Mucosa of descending colon (tissue), 3 donors: ENCODE results near the gene ARHGEF16. TPM values are rescaled to one million over a fixed set of nuclear protein-coding genes. Genes with fewer than 3 reads are reported as not detected.

Experiments
- ATAC-seq: fragments of 200-7000 bp; cut with Tn5 transposase; one replicate; pipeline ENCODE4 v1.9.1; 2020; ENCODE audit warnings: mild to moderate bottlenecking, moderate library complexity
- DNase-seq, 3 donors: peaks; one replicate each; pipeline ENCODE4 v3.0.0-alpha.2; 2020
- H3K36me3 ChIP-seq: fragments of 200-600 bp; one replicate; pipeline ENCODE4 v1.8.0; 2021; ENCODE audit warnings: low read depth, mild to moderate bottlenecking
- H3K4me1 ChIP-seq: fragments of 200-600 bp; one replicate; pipeline ENCODE4 v1.8.0; 2021; ENCODE audit warnings: low read depth, mild to moderate bottlenecking
- H3K4me3 ChIP-seq: fragments of 200-600 bp; one replicate; pipeline ENCODE4 v1.8.0; 2021; ENCODE audit warnings: mild to moderate bottlenecking
- H3K9me3 ChIP-seq: fragments of 200-600 bp; one replicate; pipeline ENCODE4 v1.8.0; 2021; ENCODE audit warnings: mild to moderate bottlenecking
- CTCF ChIP-seq: fragments of 200-600 bp; IDR thresholded peaks from one replicate; pipeline ENCODE4 v1.8.0; 2022; ENCODE audit warnings: antibody characterized with exemption, mild to moderate bottlenecking
- intact Hi-C, 2 donors: fragments of 100-400 bp; cut with DNase I in 1 of 2; cut with micrococcal nuclease in 1 of 2; formaldehyde crosslinking; loops; one replicate each; pipeline versions ENCODE4 v1.11.0 to v1.11.1; 2022; cut with DNase I, micrococcal nuclease
- total RNA-seq, 3 donors: library from RNA; stranded (reverse); fragmentation: NEBNext Ultra II Directional in 2 of 3; extraction: Animal tissue kit (Norgen Biotek cat#: 25700) in 2 of 3; gene quantifications; one replicate each; pipeline versions ENCODE4 v1.2.1 to v1.2.4, GENCODE V29; 2021 to 2023
- donor health status: DM: no; HTN: no; CAD: no; lungs with moderate emphysema.
- donor health status: DM: no; HTN: no; CAD: no.
- donor health status: DM: no; HTN: yes; CAD: no.

The ARHGEF16 gene
- total RNA-seq, 3 donors from 2014 or later = 51.2 to 101 (median 90.2) TPM

GRCh38 chr1:3506041-3506440 is 51.6 kb downstream of the ARHGEF16 start:
- intact Hi-C loops = no loop called here
- no peak for ATAC-seq
- no peaks in the 10 kb centered on the region for H3K36me3 ChIP-seq
- H3K4me3 ChIP-seq = no peak overlapping the region
- no peaks in the 10 kb centered on the region for H3K4me1 ChIP-seq
- no peaks in the 10 kb centered on the region for H3K9me3 ChIP-seq
- no peak for TF ChIP-seq CTCF
- DNase-seq = no peak

GRCh38 chr1:3506943-3507342 is 52.5 kb downstream of the ARHGEF16 start:
- no peak for TF ChIP-seq CTCF
- no peaks in the 10 kb centered on the region for H3K9me3 ChIP-seq
- no peak for ATAC-seq
- H3K4me1 ChIP-seq = no peaks in the 10 kb centered on the region
- no peak for DNase-seq
- no peaks in the 10 kb centered on the region for H3K36me3 ChIP-seq
- H3K4me3 ChIP-seq = no peak overlapping the region
- intact Hi-C loops = no loop called here

GRCh38 chr1:3507636-3508275 is 53.3 kb downstream of the ARHGEF16 start:
- Histone ChIP-seq H3K4me3 (no peak overlapping the region), H3K9me3 (no peaks in the 10 kb centered on the region), H3K36me3 (no peaks in the 10 kb centered on the region), H3K4me1 (no peaks in the 10 kb centered on the region)
- DNase-seq = no peak
- intact Hi-C loops = no loop called here
- TF ChIP-seq CTCF = no peak
- ATAC-seq = no peak

GRCh38 chr1:3508757-3509415 is 54.4 kb downstream of the ARHGEF16 start:
- ATAC-seq = no peak
- H3K36me3 ChIP-seq = no peaks in the 10 kb centered on the region
- TF ChIP-seq CTCF = no peak
- H3K4me1 ChIP-seq = no peaks in the 10 kb centered on the region
- no peak for DNase-seq
- H3K4me3 ChIP-seq = no peak overlapping the region
- H3K9me3 ChIP-seq = no peaks in the 10 kb centered on the region
- intact Hi-C loops = no loop called here

- DNase-seq (no peak), ATAC-seq (no peak)
- Histone ChIP-seq H3K4me3 (no peak overlapping the region), H3K36me3 (no peaks in the 10 kb centered on the region), H3K4me1 (no peaks in the 10 kb centered on the region), H3K9me3 (no peaks in the 10 kb centered on the region)
- no peak for TF ChIP-seq CTCF
- intact Hi-C loops = no loop called here
These were observed 55.3 kb downstream of the ARHGEF16 start for GRCh38 chr1:3509721-3510120.
